CD14-positive monocyte (primary cell): ENCODE data around the gene NR0B2. TPM values are rescaled to one million over a fixed set of nuclear protein-coding genes. Genes with fewer than 3 reads are reported as not detected.

Experiments
- DNase-seq, 3 donors: peaks; one replicate each; pipeline ENCODE4 v3.0.0-alpha.2; 2011 to 2022
- H2AFZ ChIP-seq: 2 replicates; pipeline ENCODE4 v1.6.0; 2012; ENCODE audit warnings: mild to moderate bottlenecking, low read depth, low read length, inconsistent platforms; ENCODE audit not compliant: insufficient read depth, poor library complexity, severe bottlenecking
- H3K27ac ChIP-seq, 2 donors: 1 replicate in 1 of 2; 2 replicates in 1 of 2; pipeline ENCODE4 v1.5.1; 2012 to 2013; ENCODE audit warnings: low read length in 2 of 2, control low read depth in 1 of 2, inconsistent platforms in 1 of 2, low read depth in 1 of 2, mild to moderate bottlenecking in 1 of 2
- H3K27me3 ChIP-seq, 2 donors: one replicate each; pipeline versions ENCODE4 v1.6.0 to v1.6.1; 2011 to 2013; ENCODE audit warnings: low read length in 2 of 2; ENCODE audit not compliant: control insufficient read depth in 2 of 2, insufficient read depth in 2 of 2
- H3K36me3 ChIP-seq, 2 donors: replicated peaks in 1 of 2; 1 replicate in 1 of 2; 2 replicates in 1 of 2; pipeline versions ENCODE4 v1.5.1 to v1.6.1; 2012 to 2013; ENCODE audit warnings: low read length in 2 of 2, control low read depth in 1 of 2, inconsistent platforms in 1 of 2, mild to moderate bottlenecking in 1 of 2; ENCODE audit not compliant: insufficient read depth in 2 of 2, control insufficient read depth in 1 of 2
- H3K4me1 ChIP-seq, 2 donors: 1 replicate in 1 of 2; 2 replicates in 1 of 2; pipeline versions ENCODE4 v1.5.1 to v1.6.1; 2012 to 2013; ENCODE audit warnings: low read length in 2 of 2, control low read depth in 1 of 2, inconsistent platforms in 1 of 2, mild to moderate bottlenecking in 1 of 2, moderate library complexity in 1 of 2; ENCODE audit not compliant: insufficient read depth in 2 of 2, control insufficient read depth in 1 of 2
- H3K4me2 ChIP-seq: replicated peaks from 2 replicates; pipeline ENCODE3; 2012; ENCODE audit warnings: low read length, moderate library complexity, mild to moderate bottlenecking; ENCODE audit not compliant: poor library complexity, severe bottlenecking; ENCODE audit errors: extremely low read depth
- H3K4me3 ChIP-seq, 3 experiments: fragments of 200-600 bp in 1 of 3; sonication (generic) in 1 of 3; replicated peaks in 1 of 3; 1 replicate in 2 of 3; 2 replicates in 1 of 3; pipeline ENCODE4 v1.5.1; 2011 to 2013; ENCODE audit warnings: low read length in 3 of 3, mild to moderate bottlenecking in 3 of 3, control low read depth in 2 of 3, low read depth in 2 of 3, inconsistent platforms in 1 of 3, moderate library complexity in 1 of 3
- H3K79me2 ChIP-seq: 2 replicates; pipeline ENCODE4 v1.6.0; 2012; ENCODE audit warnings: mild to moderate bottlenecking, control low read depth, inconsistent platforms, low read length, moderate library complexity; ENCODE audit not compliant: insufficient read depth
- H3K9ac ChIP-seq: 2 replicates; pipeline ENCODE4 v1.6.0; 2017; ENCODE audit warnings: low read length, mild to moderate bottlenecking; ENCODE audit not compliant: insufficient read depth, poor library complexity, severe bottlenecking
- H3K9me3 ChIP-seq, 2 donors: replicated peaks in 1 of 2; 1 replicate in 1 of 2; 2 replicates in 1 of 2; pipeline versions ENCODE4 v1.5.1 to v1.6.1; 2012 to 2013; ENCODE audit warnings: low read length in 2 of 2, control low read depth in 1 of 2; ENCODE audit not compliant: control insufficient read depth in 1 of 2, insufficient read depth in 1 of 2
- H4K20me1 ChIP-seq: 2 replicates; pipeline ENCODE4 v1.6.0; 2012; ENCODE audit warnings: mild to moderate bottlenecking, low read length, control low read depth, moderate library complexity; ENCODE audit not compliant: insufficient read depth
- H3K27ac Mint-ChIP-seq, 7 donors: one replicate each; pipeline ENCODE4 v1.8.0; 2020; ENCODE audit warnings: mild to moderate bottlenecking in 7 of 7, mixed read lengths in 7 of 7, moderate library complexity in 6 of 7, inconsistent platforms in 2 of 7
- H3K27me3 Mint-ChIP-seq, 3 donors: one replicate each; pipeline ENCODE4 v1.8.0; 2021 to 2022; ENCODE audit warnings: low read depth in 3 of 3, mild to moderate bottlenecking in 3 of 3, mixed read lengths in 3 of 3, moderate library complexity in 3 of 3, inconsistent platforms in 1 of 3
- H3K36me3 Mint-ChIP-seq, 2 donors: one replicate each; pipeline ENCODE4 v1.8.0; 2020; ENCODE audit warnings: mixed read lengths in 2 of 2, inconsistent platforms in 1 of 2, mild to moderate bottlenecking in 1 of 2
- H3K4me1 Mint-ChIP-seq: one replicate; pipeline ENCODE4 v1.8.0; 2020; ENCODE audit warnings: mild to moderate bottlenecking, mixed read lengths
- H3K4me3 Mint-ChIP-seq, 2 donors: one replicate each; pipeline ENCODE4 v1.8.0; 2020; ENCODE audit warnings: mild to moderate bottlenecking in 2 of 2, mixed read lengths in 2 of 2, moderate library complexity in 1 of 2
- H3K9me3 Mint-ChIP-seq, 7 donors: one replicate each; pipeline ENCODE4 v1.8.0; 2020 to 2022; ENCODE audit warnings: mixed read lengths in 7 of 7, mild to moderate bottlenecking in 6 of 7, moderate library complexity in 6 of 7, inconsistent platforms in 2 of 7
- CTCF ChIP-seq: fragments of 200-600 bp; IDR thresholded peaks from one replicate; pipeline ENCODE4 v1.8.0; 2022; ENCODE audit warnings: antibody characterized with exemption, mild to moderate bottlenecking
- WGBS: methylation state at CpG from one replicate; pipeline ENCODE4 v1.1.5; 2013; ENCODE audit warnings: missing lambda C conversion rate; ENCODE audit not compliant: insufficient coverage; 5-methylcytosine and 5-hydroxymethylcytosine counted together
- intact Hi-C, 2 donors: fragments of 100-400 bp; cut with micrococcal nuclease; formaldehyde crosslinking; loops; one replicate each; pipeline versions ENCODE4 v1.15.0 to v1.15.1; 2023
- polyA plus RNA-seq, 3 donors: library from polyadenylated mRNA; depleted of rRNA in 1 of 3; unstranded in 2 of 3; stranded (reverse) in 1 of 3; fragments of 300-500 nt in 2 of 3; fragments of >200 nt in 1 of 3; fragmentation: Illumina TruSeq in 2 of 3; gene quantifications; 1 replicate in 2 of 3; 2 replicates in 1 of 3; pipeline ENCODE4 v1.2.3, GENCODE V29; 2012 to 2021

Gene NR0B2
- polyA plus RNA-seq, 3 donors, result not detected

GRCh38 chr1:26915204-26915842 lies 1.5 kb upstream of the NR0B2 start:
- H3K27ac Mint-ChIP-seq, result no peak overlapping the region
- no peaks in the 10 kb centered on the region for H3K36me3 ChIP-seq
- no peak overlapping the region for H3K4me3 Mint-ChIP-seq
- DNase-seq, result no peak
- H2AFZ ChIP-seq, result no peak overlapping the region
- no peak overlapping the region for H3K4me2 ChIP-seq
- H3K79me2 ChIP-seq, result no peaks in the 10 kb centered on the region
- H3K9me3 ChIP-seq, result no peaks in the 10 kb centered on the region
- H3K9me3 Mint-ChIP-seq, result no peaks in the 10 kb centered on the region
- no peaks in the 10 kb centered on the region for H3K27me3 ChIP-seq
- intact Hi-C loops, result no loop called here
- no peak overlapping the region for H3K9ac ChIP-seq
- WGBS, result 74% methylated on average over 3 of the region's 5 CpGs
- H3K4me3 ChIP-seq, result no peak overlapping the region
- TF ChIP-seq CTCF, result no peak
- no peaks in the 10 kb centered on the region for H3K4me1 ChIP-seq
- no peaks in the 10 kb centered on the region for H4K20me1 ChIP-seq
- H3K36me3 Mint-ChIP-seq, result no peaks in the 10 kb centered on the region
- peaks cover 2 to 5% (median 3%) of the 10 kb centered on the region in 3 donors for H3K27me3 Mint-ChIP-seq
- H3K27ac ChIP-seq, result no peak overlapping the region
- H3K4me1 Mint-ChIP-seq, result no peaks in the 10 kb centered on the region

- WGBS, result 81% methylated on average over 5 of the region's 5 CpGs
- no peak overlapping the region for H3K9ac ChIP-seq
- intact Hi-C loops, result no loop called here
- H4K20me1 ChIP-seq, result no peaks in the 10 kb centered on the region
- no peak overlapping the region for H3K4me3 ChIP-seq
- Mint-ChIP-seq H3K36me3 (no peaks in the 10 kb centered on the region), H3K4me1 (no peaks in the 10 kb centered on the region), H3K27ac (no peak overlapping the region), H3K27me3 (peaks cover 2 to 3% (median 2%) of the 10 kb centered on the region in 3 donors), H3K9me3 (no peaks in the 10 kb centered on the region), H3K4me3 (no peak overlapping the region)
- DNase-seq, result no peak
- H3K79me2 ChIP-seq, result no peaks in the 10 kb centered on the region
- H3K27me3 ChIP-seq, result no peaks in the 10 kb centered on the region
- no peak for TF ChIP-seq CTCF
- H3K4me2 ChIP-seq, result no peak overlapping the region
- no peak overlapping the region for H2AFZ ChIP-seq
- H3K36me3 ChIP-seq, result no peaks in the 10 kb centered on the region
- H3K9me3 ChIP-seq, result no peaks in the 10 kb centered on the region
- no peaks in the 10 kb centered on the region for H3K4me1 ChIP-seq
- no peak overlapping the region for H3K27ac ChIP-seq
These were observed 404 bp downstream of the NR0B2 start for GRCh38 chr1:26913389-26913753.
